Liver (tissue), 3 donors: ENCODE measurements around the gene LRIT1.
"Not testable (repeated sequence)": the region's sequence is repeated elsewhere in the genome, so short reads cannot be mapped to it uniquely, and the experiment has no call there.

Experiments used
- CTCF ChIP-seq: fragments of 150-350 bp; IDR thresholded peaks from 2 replicates; pipeline ENCODE4 v1.5.1; 2017; ENCODE audit warnings: improper control_type of control experiment, low read depth, low read length; ENCODE audit not compliant: missing input control
- JUND ChIP-seq, 2 donors: IDR thresholded peaks; 2 replicates each; pipeline ENCODE4 v1.6.1; 2016; ENCODE audit warnings: antibody characterized with exemption in 2 of 2
- RXRA ChIP-seq, 2 donors: IDR thresholded peaks; 2 replicates each; pipeline ENCODE4 v1.6.1; 2017 to 2018; ENCODE audit warnings: antibody characterized with exemption in 2 of 2, mild to moderate bottlenecking in 1 of 2
- TAF1 ChIP-seq: conservative IDR thresholded peaks from 2 replicates; pipeline ENCODE4 v1.6.1; 2016; ENCODE audit warnings: antibody characterized with exemption, mild to moderate bottlenecking
- ZBTB33 ChIP-seq: IDR thresholded peaks from 2 replicates; pipeline ENCODE4 v1.6.1; 2016; ENCODE audit warnings: antibody characterized with exemption
- donor health status: healthy.
- donor health status: healthy.

GRCh38 chr10:84279876-84280475 is 38.6 kb upstream of the LRIT1 start:
- not testable (repeated sequence) for TF ChIP-seq RXRA (IDR thresholded peaks at IDR 0.05); TAF1; CTCF; ZBTB33; JUND (IDR thresholded peaks at IDR 0.05)
